ENCODE results near the gene NCBP1.

DNA sequence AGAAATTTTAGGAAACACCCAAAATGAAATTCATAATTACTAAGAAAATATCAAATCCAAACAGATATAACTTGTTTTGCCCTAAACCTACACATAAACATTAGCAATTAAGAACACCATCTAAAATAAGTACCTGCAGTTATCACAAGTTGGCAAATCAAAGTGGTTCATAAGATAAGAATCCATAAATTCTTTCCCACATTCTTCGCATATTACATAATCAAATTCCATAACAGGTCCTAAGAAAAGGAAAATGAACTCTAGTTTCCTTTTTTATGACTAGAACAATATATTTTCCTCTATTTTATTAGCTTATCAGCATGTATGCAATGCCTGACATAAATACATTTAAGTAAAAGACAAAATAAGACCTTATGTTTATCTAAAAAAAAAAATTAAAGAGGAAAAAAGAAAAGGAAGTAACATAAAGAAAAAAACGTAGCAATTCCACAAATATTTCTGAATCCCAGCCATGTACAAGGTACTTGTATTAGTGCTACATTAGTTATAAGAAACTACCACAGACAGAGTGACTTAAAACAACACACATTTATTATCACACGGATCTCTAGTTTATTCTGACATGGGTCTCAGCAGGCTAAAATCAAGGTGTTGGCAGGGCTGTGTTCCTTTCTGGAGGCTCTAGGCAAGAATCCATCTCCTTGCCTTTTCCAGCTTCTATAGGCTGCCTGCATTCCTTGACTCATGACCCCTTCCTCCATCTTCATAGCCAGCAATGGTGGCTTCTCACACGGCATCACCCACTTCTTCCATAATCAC lies 56.0 kb downstream of the NCBP1 start:
- TF ChIP-seq, protein P1, sequence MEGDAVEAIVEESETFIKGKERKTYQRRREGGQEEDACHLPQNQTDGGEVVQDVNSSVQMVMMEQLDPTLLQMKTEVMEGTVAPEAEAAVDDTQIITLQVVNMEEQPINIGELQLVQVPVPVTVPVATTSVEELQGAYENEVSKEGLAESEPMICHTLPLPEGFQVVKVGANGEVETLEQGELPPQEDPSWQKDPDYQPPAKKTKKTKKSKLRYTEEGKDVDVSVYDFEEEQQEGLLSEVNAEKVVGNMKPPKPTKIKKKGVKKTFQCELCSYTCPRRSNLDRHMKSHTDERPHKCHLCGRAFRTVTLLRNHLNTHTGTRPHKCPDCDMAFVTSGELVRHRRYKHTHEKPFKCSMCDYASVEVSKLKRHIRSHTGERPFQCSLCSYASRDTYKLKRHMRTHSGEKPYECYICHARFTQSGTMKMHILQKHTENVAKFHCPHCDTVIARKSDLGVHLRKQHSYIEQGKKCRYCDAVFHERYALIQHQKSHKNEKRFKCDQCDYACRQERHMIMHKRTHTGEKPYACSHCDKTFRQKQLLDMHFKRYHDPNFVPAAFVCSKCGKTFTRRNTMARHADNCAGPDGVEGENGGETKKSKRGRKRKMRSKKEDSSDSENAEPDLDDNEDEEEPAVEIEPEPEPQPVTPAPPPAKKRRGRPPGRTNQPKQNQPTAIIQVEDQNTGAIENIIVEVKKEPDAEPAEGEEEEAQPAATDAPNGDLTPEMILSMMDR (IDR thresholded peaks at IDR 0.05 in 2 of 3, conservative IDR thresholded peaks at IDR 0.05 in 1 of 3; ENCODE audit: insufficient read depth in 2 of 3, low read depth in 1 of 3, low read length in 3 of 3) = no peak
- TF ChIP-seq, protein P2, sequence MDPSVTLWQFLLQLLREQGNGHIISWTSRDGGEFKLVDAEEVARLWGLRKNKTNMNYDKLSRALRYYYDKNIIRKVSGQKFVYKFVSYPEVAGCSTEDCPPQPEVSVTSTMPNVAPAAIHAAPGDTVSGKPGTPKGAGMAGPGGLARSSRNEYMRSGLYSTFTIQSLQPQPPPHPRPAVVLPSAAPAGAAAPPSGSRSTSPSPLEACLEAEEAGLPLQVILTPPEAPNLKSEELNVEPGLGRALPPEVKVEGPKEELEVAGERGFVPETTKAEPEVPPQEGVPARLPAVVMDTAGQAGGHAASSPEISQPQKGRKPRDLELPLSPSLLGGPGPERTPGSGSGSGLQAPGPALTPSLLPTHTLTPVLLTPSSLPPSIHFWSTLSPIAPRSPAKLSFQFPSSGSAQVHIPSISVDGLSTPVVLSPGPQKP (CRISPR knock-in tag; IDR thresholded peaks at IDR 0.05) = no peak
- no peak for TF ChIP-seq ZNF121 (CRISPR knock-in tag; conservative IDR thresholded peaks at IDR 0.05)
- TF ChIP-seq NFIC (IDR thresholded peaks at IDR 0.05) = no peak
- TF ChIP-seq POLR2A (conservative IDR thresholded peaks at IDR 0.05) = no peak
